KOPT-K1 (cell line): ENCODE measurements around the gene GRWD1.

Experiments used
- H3K27ac ChIP-seq: fragments of 200-600 bp; sonication (generic); 2 replicates; pipeline ENCODE4 v1.5.1; 2016; ENCODE audit warnings: antibody characterized with exemption, mild to moderate bottlenecking, low read depth, low read length; ENCODE audit not compliant: poor library complexity, severe bottlenecking
- H3K36me3 ChIP-seq: fragments of 200-600 bp; sonication (generic); 2 replicates; pipeline ENCODE4 v1.5.1; 2017; ENCODE audit warnings: antibody characterized with exemption, mild to moderate bottlenecking, low read length, moderate library complexity; ENCODE audit not compliant: insufficient read depth
- H3K9me3 ChIP-seq: fragments of 200-600 bp; sonication (generic); 2 replicates; pipeline ENCODE4 v1.5.1; 2017; ENCODE audit warnings: antibody characterized with exemption, low read length, mild to moderate bottlenecking; ENCODE audit not compliant: insufficient read depth, poor library complexity, severe bottlenecking

Gene GRWD1

DNA sequence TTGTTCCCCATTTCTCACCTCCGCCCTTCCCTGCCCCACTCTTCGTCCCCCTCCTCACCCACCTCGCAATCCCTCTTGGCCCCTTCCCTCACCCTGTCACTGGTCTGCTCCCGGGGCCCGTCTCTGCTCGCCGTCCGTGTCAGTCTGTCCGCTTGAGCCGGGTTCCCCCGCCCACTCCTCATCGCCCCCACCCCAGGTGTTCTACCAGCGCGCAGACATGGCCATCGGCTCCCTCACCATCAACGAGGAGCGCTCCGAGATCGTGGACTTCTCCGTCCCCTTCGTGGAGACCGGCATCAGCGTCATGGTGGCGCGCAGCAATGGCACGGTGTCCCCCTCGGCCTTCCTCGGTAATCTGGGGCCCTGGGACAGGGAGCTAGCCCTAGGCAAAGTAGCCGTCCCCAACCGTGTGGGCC is 30.0 kb upstream of the GRWD1 start:
- H3K27ac ChIP-seq: no peak overlapping the region
- no peaks in the 10 kb centered on the region for H3K9me3 ChIP-seq
- no peaks in the 10 kb centered on the region for H3K36me3 ChIP-seq

DNA sequence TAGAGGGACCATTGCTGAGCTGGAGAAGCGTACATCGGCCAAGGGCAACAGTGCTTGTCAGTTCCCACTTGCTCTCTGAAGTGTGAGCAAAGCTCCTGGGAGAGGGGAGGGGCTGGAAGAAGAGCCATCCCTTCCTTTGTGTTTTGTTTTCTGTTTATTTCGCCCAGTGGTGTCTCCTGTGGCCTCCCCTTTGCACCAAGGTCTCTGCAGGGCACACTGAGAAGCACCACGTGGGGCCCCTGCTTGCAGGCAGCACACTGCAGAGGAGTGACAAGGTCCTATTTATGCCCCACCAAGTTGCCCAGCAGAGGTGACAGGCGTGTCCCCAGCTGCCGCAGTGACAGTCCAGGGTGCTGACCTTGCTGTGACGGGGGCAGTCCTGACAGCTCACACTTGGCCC is 28.4 kb upstream of the GRWD1 start:
- no peaks in the 10 kb centered on the region for H3K9me3 ChIP-seq
- no peak overlapping the region for H3K27ac ChIP-seq
- no peaks in the 10 kb centered on the region for H3K36me3 ChIP-seq

DNA sequence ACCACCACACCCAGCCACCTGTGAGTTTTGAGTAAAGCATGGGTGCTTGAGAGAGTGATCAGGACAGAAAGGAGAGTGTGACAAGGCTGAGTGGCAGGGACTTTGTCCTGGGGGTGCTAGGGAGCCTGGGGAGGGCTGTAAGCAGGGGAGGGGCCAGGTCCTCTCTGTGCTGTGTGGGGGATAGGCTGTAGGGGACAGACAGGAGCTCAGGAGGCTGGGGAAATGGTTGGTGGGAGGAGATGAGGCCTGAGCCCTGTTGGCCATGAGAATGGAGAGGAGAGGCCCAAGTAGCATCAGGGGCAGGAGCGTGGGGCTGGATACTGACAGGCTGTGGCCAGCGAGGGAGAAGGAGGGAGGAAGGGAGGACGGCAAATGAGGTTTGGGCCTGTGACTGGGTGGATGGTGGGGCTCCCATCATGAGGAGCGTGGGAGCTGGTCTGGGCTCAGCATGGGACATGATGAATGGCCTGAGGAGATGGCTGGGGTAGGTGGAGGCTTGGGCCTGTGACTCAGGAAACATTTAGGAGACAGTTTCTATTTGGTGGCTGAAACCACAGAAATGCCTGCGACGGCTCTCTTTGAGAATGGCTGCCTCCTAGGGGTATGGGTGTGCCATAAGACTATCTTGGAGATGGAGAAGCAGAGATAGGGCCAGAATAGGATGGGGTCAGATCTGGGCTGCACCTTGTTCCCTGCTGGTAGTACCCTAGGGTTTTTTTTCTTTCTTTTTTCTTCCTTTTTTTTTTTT is 27.3 kb upstream of the GRWD1 start:
- no peak overlapping the region for H3K27ac ChIP-seq
- no peaks in the 10 kb centered on the region for H3K9me3 ChIP-seq
- no peaks in the 10 kb centered on the region for H3K36me3 ChIP-seq

DNA sequence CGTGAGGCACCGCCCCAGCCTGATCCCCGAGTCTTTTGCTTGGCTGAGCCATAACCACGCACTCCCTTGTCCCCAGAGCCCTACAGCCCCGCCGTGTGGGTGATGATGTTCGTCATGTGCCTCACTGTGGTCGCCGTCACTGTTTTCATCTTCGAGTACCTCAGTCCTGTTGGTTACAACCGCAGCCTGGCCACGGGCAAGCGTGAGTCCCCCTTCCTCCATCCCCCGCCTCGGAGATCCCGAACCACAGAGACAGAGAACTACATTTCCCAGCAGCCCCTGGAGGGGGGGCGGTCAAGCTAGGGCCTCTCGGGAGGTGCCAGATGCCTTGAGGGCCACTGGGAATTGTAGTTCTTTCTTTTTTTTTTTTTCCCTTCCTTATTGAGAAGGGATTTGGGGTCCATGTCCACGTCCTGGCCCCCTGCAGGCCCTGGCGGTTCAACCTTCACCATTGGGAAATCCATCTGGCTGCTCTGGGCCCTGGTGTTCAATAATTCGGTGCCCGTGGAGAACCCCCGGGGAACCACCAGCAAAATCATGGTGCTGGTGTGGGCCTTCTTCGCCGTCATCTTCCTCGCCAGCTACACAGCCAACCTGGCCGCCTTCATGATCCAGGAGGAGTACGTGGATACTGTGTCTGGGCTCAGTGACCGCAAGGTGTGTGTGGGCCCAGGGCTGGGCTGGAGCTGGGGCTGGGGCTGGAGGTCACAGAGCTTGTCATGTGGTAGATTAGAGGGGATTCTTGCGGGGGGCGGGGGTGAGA is 26.4 kb upstream of the GRWD1 start:
- no peaks in the 10 kb centered on the region for H3K9me3 ChIP-seq
- no peaks in the 10 kb centered on the region for H3K36me3 ChIP-seq
- no peak overlapping the region for H3K27ac ChIP-seq

DNA sequence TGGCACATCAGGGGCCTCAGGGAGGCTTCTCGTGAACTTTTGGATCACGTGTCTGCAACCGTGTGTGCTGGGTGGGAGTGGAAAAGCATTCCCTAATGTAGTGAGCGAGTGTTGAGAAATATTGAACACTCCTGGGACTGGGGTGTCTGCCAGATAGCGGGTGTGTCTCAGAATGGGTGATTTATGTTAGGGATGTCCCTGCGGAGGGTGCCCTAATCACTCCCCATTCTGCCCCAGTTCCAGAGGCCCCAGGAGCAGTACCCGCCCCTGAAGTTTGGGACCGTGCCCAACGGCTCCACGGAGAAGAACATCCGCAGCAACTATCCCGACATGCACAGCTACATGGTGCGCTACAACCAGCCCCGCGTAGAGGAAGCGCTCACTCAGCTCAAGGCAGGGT is 24.2 kb upstream of the GRWD1 start:
- Histone ChIP-seq H3K36me3 (no peaks in the 10 kb centered on the region), H3K27ac (no peak overlapping the region), H3K9me3 (no peaks in the 10 kb centered on the region)

DNA sequence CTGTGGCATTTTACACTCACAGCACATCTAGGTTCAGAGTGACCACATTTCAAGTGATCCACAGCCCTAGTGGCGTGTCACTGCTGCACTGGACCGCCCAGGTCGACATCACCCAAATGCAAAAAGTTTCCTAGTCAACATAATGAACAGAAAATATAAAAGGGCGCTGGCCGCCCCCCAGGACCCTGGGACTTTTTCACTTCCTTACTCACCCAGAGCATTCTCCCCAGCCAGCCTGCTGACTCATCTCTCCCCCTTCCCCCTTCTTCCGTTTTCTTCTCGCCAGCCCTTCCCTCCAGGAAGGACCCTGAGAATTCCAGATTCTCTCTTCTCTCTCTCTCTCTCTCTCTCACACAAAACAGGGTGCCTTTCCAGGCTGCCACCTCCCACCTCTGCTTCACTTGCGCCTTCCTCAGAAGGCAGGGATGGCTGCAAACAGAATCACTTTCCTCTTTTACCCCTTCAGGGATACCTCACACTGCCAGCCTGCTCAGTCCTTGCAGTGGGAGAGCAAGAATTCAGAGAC is 21.0 kb upstream of the GRWD1 start:
- H3K36me3 ChIP-seq: no peaks in the 10 kb centered on the region
- H3K27ac ChIP-seq: no peak overlapping the region

DNA sequence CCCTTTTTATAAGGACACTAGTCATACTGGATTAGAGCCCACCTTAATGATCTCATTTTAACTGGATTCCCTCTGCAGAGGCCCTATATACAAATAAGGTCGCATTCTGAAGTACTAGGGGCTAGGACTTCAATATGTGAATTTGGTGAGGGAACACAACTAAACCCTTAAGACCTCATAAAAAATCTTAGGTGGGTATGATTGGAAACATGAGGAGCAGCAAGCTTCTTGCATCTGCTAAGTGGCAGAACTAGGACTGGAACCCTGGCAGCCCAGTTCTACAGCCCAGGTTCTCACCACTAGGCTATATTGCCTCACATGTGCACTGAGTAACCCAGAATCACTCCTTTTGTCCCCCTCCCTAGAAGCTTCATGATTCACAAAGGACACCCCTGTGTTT is 17.1 kb upstream of the GRWD1 start:
- H3K9me3 ChIP-seq: peaks cover 8% of the 10 kb centered on the region
- no peaks in the 10 kb centered on the region for H3K36me3 ChIP-seq
- no peak overlapping the region for H3K27ac ChIP-seq

More for the DNA sequence above, 21.0 kb upstream of the GRWD1 start:
- H3K9me3 ChIP-seq: no peaks in the 10 kb centered on the region

DNA sequence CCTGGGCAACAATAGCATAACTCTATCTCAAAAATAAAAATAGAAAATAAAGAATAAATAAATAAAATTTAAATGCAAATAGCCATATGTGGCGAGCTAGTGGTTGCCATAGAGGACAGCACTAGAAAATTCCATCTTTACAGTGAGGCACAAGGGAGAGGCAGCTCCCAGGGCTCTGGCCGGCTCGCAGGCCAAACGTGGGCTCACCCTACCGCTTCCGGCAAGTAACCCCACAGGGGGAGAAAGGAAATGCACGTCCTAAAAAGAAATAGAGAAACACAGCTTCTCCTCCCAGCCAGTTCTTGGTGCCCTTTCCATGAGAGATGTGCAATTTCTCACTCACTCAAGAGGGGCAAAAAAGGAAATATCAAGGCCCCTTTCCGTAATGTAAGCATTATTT is 12.4 kb upstream of the GRWD1 start:
- H3K36me3 ChIP-seq: no peaks in the 10 kb centered on the region
- no peak overlapping the region for H3K27ac ChIP-seq
- peaks cover 8% of the 10 kb centered on the region for H3K9me3 ChIP-seq

DNA sequence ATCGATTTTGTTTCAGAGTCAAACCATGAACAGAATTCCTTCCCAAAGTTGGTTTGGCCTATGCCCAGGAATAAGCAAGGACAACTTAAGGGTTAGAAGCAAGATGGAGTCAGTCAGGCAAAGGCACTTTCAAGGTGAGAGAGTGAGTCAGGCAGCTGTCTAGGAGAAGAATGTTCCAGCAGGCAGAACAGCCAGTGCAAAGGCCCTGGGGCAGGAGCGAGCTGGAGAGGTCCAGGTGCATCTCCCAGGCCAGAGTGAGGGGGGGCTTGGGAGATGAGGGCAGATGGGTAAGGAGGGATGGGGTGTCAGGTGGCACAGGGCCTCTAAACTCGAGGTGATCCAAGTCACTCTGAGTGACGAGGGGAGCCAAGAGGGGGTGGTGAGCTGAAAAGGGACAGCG is 9.2 kb upstream of the GRWD1 start:
- Histone ChIP-seq H3K27ac (no peak overlapping the region), H3K9me3 (peaks cover under 1% of the 10 kb centered on the region), H3K36me3 (no peaks in the 10 kb centered on the region)

DNA sequence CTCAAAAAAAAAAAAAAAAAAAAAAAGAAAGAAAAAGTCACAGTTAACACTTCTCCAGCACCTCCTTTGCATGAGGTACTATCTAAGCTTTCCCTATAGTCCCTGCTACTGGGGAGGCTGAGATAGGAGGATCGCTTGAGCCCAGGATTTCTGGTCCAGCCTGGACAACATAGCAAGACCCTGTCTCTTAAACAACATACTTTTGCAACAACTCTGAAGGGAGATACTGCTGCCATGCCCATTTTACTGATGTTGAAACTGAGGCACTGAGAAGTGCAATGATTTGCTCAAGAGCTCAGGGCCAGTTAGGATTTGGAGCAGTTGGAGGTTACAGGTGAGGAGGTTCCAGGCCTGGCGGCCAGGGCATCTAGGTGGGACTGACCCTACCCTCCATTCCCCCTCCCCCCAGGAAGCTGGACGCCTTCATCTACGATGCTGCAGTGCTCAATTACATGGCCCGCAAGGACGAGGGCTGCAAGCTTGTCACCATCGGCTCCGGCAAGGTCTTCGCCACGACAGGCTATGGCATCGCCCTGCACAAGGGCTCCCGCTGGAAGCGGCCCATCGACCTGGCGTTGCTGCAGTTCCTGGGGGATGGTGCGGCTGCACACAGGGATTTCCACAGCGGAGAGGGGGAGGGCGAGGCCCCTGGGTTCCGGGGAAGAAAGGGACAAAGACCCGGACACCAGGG is 4.3 kb upstream of the GRWD1 start:
- Histone ChIP-seq H3K27ac (no peak overlapping the region), H3K36me3 (no peaks in the 10 kb centered on the region), H3K9me3 (no peaks in the 10 kb centered on the region)

DNA sequence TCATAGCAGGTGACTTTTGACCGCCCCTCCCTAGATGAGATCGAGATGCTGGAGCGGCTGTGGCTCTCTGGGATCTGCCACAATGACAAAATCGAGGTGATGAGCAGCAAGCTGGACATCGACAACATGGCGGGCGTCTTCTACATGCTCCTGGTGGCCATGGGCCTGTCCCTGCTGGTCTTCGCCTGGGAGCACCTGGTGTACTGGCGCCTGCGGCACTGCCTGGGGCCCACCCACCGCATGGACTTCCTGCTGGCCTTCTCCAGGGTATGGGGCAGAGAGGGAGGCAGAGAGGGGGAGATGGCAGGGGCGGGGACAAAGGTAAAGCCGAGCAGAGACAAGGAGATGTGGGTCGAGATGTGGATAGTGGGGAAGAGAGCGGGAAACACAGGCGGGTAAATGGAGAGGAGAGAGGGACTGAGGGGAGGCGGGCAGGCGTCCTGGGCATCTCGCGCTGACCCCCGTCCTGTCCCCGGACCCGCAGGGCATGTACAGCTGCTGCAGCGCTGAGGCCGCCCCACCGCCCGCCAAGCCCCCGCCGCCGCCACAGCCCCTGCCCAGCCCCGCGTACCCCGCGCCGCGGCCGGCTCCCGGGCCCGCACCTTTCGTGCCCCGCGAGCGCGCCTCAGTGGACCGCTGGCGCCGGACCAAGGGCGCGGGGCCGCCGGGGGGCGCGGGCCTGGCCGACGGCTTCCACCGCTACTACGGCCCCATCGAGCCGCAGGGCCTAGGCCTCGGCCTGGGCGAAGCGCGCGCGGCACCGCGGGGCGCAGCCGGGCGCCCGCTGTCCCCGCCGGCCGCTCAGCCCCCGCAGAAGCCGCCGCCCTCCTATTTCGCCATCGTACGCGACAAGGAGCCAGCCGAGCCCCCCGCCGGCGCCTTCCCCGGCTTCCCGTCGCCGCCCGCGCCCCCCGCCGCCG is 3.4 kb upstream of the GRWD1 start:
- H3K36me3 ChIP-seq: peaks cover 4% of the 10 kb centered on the region
- H3K9me3 ChIP-seq: no peaks in the 10 kb centered on the region
- H3K27ac ChIP-seq: no peak overlapping the region

DNA sequence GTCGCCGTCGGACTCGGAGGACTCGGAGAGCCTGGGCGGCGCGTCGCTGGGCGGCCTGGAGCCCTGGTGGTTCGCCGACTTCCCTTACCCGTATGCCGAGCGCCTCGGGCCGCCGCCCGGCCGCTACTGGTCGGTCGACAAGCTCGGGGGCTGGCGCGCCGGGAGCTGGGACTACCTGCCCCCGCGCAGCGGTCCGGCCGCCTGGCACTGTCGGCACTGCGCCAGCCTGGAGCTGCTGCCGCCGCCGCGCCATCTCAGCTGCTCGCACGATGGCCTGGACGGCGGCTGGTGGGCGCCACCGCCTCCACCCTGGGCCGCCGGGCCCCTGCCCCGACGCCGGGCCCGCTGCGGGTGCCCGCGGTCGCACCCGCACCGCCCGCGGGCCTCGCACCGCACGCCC is 2.5 kb upstream of the GRWD1 start:
- H3K9me3 ChIP-seq: no peaks in the 10 kb centered on the region
- H3K36me3 ChIP-seq: peaks cover 12% of the 10 kb centered on the region
- H3K27ac ChIP-seq: no peak overlapping the region

DNA sequence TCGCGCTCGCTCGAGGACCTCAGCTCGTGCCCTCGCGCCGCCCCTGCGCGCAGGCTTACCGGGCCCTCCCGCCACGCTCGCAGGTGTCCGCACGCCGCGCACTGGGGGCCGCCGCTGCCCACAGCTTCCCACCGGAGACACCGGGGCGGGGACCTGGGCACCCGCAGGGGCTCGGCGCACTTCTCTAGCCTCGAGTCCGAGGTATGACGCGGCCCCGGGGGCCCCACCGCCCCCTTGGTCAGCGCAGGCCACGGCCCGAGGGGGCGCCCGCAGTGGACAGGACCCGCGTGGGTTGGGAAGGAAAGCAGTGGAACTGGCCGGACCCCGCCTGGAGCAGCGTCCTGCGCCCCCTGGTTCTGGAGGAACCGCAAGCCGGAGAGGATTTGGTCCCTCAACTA is 2.1 kb upstream of the GRWD1 start:
- H3K36me3 ChIP-seq: peaks cover 17% of the 10 kb centered on the region
- H3K9me3 ChIP-seq: no peaks in the 10 kb centered on the region
- H3K27ac ChIP-seq: no peak overlapping the region

DNA sequence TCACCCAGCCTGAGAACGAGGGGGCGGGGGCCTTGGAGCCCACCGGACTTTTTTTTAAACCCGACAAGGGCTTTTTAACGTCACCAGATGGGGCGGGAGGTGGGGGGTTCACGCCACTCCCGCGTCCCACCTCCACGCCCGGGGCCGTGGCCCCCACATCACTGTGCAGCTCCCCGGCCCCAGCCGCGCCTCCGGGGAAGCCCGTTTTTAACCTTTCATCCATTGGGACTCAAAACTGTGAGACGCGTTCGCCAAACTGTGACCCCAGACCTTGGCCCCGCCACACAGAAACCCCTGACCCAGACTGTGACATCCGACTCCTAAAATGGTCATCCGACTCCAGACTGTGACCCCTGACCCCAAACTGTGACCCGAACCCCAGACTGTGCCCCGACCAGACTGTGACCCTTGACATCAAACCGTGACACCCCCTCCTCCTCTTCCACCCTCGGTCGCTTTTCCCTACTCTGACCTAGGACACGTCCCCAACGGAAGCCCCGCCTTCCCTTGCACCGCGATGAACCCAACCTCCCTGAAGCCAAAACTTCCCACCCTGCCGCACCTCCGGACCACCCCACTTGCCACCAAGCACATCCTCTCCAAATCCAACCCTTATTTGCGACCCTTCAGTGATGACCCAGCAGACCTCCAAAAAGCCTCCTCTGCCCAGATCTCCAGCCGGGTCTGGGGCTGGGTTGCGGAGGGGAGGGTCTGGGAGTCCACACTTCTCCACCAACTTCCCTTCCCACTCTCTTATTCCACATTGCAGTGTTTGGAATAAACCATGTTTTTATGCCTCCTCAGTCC is 1.5 kb upstream of the GRWD1 start:
- Histone ChIP-seq H3K36me3 (peaks cover 23% of the 10 kb centered on the region), H3K9me3 (no peaks in the 10 kb centered on the region), H3K27ac (peak overlapping the region; percentile 66)
